ENCODE results near the gene INSR.

DNA sequence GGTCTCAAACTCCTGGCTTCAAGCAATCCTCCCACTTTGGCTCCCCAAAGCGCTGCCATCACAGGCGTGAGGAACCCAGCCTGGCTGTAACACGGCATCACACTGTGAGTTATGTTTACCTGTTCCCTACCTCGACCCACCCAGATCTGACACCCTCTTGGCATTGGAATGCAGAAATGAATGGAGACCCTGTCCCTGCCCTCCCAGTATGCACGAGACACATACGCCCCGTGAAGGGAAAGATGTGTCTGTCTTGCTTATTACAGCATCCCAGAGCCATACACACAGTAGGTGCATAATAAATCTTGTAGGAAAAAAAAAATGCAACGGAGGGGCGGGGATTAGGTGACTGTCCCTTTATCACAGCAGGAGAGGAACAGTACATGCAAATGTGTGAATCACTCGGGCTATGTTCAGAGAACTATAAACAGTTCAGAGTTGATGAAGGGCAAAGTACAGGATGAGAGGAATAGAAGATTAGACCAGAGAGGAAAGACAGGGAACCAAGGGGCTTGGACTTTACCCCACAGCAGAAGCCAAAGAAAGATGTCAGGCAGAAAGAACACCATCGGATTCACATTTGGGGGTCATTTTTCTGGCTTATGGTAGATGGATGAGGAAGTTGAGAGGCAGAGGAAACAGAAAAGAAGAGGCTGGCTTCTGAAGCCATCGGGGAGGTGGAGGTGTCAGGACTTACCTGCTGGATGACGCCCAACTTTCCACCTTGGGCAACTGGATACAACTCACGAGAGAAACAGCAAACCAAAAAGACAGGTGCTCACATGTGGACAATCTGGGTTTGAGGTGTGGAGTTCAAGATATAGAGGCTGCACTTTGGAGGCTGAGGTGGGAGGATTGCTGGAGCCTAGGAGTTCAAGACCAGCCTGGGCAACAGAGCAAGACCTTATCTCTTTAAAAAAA, 94.3 kb downstream of the INSR start:
- TF ChIP-seq, protein P1, sequence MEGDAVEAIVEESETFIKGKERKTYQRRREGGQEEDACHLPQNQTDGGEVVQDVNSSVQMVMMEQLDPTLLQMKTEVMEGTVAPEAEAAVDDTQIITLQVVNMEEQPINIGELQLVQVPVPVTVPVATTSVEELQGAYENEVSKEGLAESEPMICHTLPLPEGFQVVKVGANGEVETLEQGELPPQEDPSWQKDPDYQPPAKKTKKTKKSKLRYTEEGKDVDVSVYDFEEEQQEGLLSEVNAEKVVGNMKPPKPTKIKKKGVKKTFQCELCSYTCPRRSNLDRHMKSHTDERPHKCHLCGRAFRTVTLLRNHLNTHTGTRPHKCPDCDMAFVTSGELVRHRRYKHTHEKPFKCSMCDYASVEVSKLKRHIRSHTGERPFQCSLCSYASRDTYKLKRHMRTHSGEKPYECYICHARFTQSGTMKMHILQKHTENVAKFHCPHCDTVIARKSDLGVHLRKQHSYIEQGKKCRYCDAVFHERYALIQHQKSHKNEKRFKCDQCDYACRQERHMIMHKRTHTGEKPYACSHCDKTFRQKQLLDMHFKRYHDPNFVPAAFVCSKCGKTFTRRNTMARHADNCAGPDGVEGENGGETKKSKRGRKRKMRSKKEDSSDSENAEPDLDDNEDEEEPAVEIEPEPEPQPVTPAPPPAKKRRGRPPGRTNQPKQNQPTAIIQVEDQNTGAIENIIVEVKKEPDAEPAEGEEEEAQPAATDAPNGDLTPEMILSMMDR (IDR thresholded peaks at IDR 0.05), result no peak
- no peak for TF ChIP-seq SIN3A (IDR thresholded peaks at IDR 0.05; ENCODE audit: borderline replicate concordance, insufficient read depth, low read depth, low read length)

Measured in Panc1 (cell line).